Measurements from ENCODE around the gene CPNE5. TPM values are rescaled to one million over a fixed set of nuclear protein-coding genes. Genes with fewer than 3 reads are reported as not detected.

Gene CPNE5
- total RNA-seq, 4 donors from 2014 or later: 3.0 to 8.3 (median 3.3) TPM; not detected in 1

GRCh38 chr6:36700831-36701230 lies 138.4 kb downstream of the CPNE5 start:
- Histone ChIP-seq H3K27me3 (no peaks in the 10 kb centered on the region), H3K36me3 (no peaks in the 10 kb centered on the region), H3K9me3 (no peaks in the 10 kb centered on the region), H3K4me3 (no peak overlapping the region), H3K27ac (no peak overlapping the region), H3K4me1 (no peaks in the 10 kb centered on the region)
- in situ Hi-C loops (cut with MboI; ENCODE audit: low pct_ligation_motif_present in 1 of 4, low pct_unique_long_range_greater_than_20kb in 1 of 4, low sequenced_read_pairs in 3 of 4) (loop anchor here in 1 of 4 donors (25.0 kb wide), 1 partner anchor 289 kb away; no protein-coding TSS in a partner anchor), intact Hi-C loops (cut with DNase I; ENCODE audit: low total_unique reads) (no loop called here)
- no peak for DNase-seq
- 74 to 79% methylated on average over 3 of the region's 3 CpGs for WGBS, 2 donors (ENCODE audit: low coverage in 1 of 2)
- TF ChIP-seq EP300 (IDR thresholded peaks at IDR 0.05; ENCODE audit: low read depth) (no peak), POLR2AphosphoS5 (IDR thresholded peaks at IDR 0.05) (no peak), POLR2A (IDR thresholded peaks at IDR 0.05) (no peak)
- TF ChIP-seq, protein P1, sequence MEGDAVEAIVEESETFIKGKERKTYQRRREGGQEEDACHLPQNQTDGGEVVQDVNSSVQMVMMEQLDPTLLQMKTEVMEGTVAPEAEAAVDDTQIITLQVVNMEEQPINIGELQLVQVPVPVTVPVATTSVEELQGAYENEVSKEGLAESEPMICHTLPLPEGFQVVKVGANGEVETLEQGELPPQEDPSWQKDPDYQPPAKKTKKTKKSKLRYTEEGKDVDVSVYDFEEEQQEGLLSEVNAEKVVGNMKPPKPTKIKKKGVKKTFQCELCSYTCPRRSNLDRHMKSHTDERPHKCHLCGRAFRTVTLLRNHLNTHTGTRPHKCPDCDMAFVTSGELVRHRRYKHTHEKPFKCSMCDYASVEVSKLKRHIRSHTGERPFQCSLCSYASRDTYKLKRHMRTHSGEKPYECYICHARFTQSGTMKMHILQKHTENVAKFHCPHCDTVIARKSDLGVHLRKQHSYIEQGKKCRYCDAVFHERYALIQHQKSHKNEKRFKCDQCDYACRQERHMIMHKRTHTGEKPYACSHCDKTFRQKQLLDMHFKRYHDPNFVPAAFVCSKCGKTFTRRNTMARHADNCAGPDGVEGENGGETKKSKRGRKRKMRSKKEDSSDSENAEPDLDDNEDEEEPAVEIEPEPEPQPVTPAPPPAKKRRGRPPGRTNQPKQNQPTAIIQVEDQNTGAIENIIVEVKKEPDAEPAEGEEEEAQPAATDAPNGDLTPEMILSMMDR (IDR thresholded peaks at IDR 0.05): no peak

DNA sequence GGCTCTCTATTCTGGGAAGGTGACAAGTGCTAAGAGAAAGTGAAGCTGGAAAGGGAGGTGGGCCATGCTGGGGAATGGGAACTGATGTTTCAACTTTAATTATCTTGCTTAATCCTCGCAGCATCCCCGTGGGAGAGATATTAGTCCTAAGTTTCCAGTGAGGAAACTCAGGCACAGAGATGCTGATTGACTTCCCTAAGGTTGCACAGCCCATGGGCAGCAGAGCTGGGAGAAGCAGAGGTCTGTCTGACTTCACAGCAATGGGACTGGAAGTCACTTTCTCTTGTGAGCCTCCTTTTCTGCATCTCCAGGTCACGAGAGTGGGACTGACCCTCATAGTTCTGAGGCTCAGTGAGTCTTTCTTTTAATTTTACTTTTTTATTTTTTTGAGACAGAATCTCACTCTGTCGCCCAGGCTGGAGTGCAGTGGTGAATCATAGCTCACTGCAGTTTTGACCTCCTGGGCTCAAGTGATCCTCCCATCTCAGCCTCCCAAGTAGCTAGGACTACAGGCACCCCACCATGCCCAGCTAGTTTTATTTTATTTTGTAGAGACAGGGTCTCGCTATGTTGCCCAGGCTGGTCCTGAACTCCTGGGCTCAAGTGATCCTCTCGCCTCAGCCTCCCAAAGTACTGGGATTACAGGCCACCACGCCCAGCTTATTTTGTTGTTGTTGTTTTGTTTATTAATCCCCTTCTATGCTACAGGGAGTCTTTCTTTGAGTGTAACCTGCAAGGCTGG lies 139.0 kb downstream of the CPNE5 start:
- Histone ChIP-seq H3K4me3 (no peak overlapping the region), H3K4me1 (no peaks in the 10 kb centered on the region), H3K36me3 (no peaks in the 10 kb centered on the region), H3K9me3 (no peaks in the 10 kb centered on the region), H3K27ac (no peak overlapping the region), H3K27me3 (no peaks in the 10 kb centered on the region)
- DNase-seq: no peak
- in situ Hi-C loops (cut with MboI; ENCODE audit: low pct_ligation_motif_present in 1 of 4, low pct_unique_long_range_greater_than_20kb in 1 of 4, low sequenced_read_pairs in 3 of 4): loop anchor here in 1 of 4 donors (25.0 kb wide), 1 partner anchor 288 kb away; no protein-coding TSS in a partner anchor
- intact Hi-C loops (cut with DNase I; ENCODE audit: low total_unique reads): no loop called here
- TF ChIP-seq, protein P1 (IDR thresholded peaks at IDR 0.05): no peak
- no peak for TF ChIP-seq POLR2A (IDR thresholded peaks at IDR 0.05)
- TF ChIP-seq EP300 (IDR thresholded peaks at IDR 0.05; ENCODE audit: low read depth): no peak
- no peak for TF ChIP-seq POLR2AphosphoS5 (IDR thresholded peaks at IDR 0.05)
- WGBS, 2 donors (ENCODE audit: low coverage in 1 of 2): 80 to 83% methylated on average over 3 to 7 of the region's 7 CpGs

- intact Hi-C loops (cut with DNase I; ENCODE audit: low total_unique reads) (no loop called here), in situ Hi-C loops (cut with MboI; ENCODE audit: low pct_ligation_motif_present in 1 of 4, low pct_unique_long_range_greater_than_20kb in 1 of 4, low sequenced_read_pairs in 3 of 4) (no loop called here)
- Histone ChIP-seq H3K4me1 (no peaks in the 10 kb centered on the region), H3K27ac (no peak overlapping the region), H3K4me3 (no peak overlapping the region), H3K36me3 (no peaks in the 10 kb centered on the region), H3K27me3 (no peaks in the 10 kb centered on the region), H3K9me3 (no peaks in the 10 kb centered on the region)
- WGBS, 2 donors (ENCODE audit: low coverage in 1 of 2): 46% methylated on average over 7 of the region's 7 CpGs; no CpG with 5 or more reads in 1 of the 2 donors
- DNase-seq: no peak
- no peak for TF ChIP-seq POLR2AphosphoS5 (IDR thresholded peaks at IDR 0.05)
- TF ChIP-seq, protein P1 (IDR thresholded peaks at IDR 0.05): no peak
- no peak for TF ChIP-seq POLR2A (IDR thresholded peaks at IDR 0.05)
- TF ChIP-seq EP300 (IDR thresholded peaks at IDR 0.05; ENCODE audit: low read depth): no peak
Measured at GRCh38 chr6:36699348-36699747, 139.9 kb downstream of the CPNE5 start.

GRCh38 chr6:36698871-36699271 lies 140.4 kb downstream of the CPNE5 start:
- no peak overlapping the region for H3K4me3 ChIP-seq
- WGBS, 2 donors (ENCODE audit: low coverage in 1 of 2): 81 to 85% methylated on average over 5 to 8 of the region's 8 CpGs
- H3K4me1 ChIP-seq: no peaks in the 10 kb centered on the region
- H3K36me3 ChIP-seq: no peaks in the 10 kb centered on the region
- H3K27ac ChIP-seq: no peak overlapping the region
- intact Hi-C loops (cut with DNase I; ENCODE audit: low total_unique reads): no loop called here
- DNase-seq: no peak
- in situ Hi-C loops (cut with MboI; ENCODE audit: low pct_ligation_motif_present in 1 of 4, low pct_unique_long_range_greater_than_20kb in 1 of 4, low sequenced_read_pairs in 3 of 4): no loop called here
- TF ChIP-seq EP300 (IDR thresholded peaks at IDR 0.05; ENCODE audit: low read depth) (no peak), POLR2A (IDR thresholded peaks at IDR 0.05) (no peak), POLR2AphosphoS5 (IDR thresholded peaks at IDR 0.05) (no peak)
- TF ChIP-seq, protein P1 (IDR thresholded peaks at IDR 0.05): no peak
- H3K27me3 ChIP-seq: no peaks in the 10 kb centered on the region
- H3K9me3 ChIP-seq: no peaks in the 10 kb centered on the region

All from transverse colon (tissue), 4 donors.